ENCODE measurements around the gene ABCF2.

ABCF2 gene

DNA sequence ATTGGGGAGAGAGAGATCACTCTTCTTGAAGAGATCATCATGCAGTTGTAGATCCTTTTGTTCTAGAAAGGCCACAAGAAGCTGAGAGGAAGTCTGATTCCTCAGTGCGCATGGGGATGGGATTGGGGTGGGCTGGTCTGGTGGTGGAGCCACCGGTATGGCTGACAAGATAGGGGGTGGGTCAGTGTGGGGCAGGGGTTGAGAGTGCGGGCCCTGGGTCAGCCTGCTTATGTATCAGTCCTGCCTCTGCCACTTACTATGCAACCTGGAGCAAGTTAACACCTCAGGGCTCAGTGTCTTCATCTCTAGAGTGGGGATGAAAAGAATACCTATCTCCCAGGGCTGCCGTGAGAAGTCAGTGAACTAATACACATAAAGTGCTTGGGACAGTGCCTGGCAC lies 13.5 kb upstream of the ABCF2 start:
- no peak for DNase-seq (ENCODE audit: extremely low read depth, low read depth)
- TF ChIP-seq, protein P1, sequence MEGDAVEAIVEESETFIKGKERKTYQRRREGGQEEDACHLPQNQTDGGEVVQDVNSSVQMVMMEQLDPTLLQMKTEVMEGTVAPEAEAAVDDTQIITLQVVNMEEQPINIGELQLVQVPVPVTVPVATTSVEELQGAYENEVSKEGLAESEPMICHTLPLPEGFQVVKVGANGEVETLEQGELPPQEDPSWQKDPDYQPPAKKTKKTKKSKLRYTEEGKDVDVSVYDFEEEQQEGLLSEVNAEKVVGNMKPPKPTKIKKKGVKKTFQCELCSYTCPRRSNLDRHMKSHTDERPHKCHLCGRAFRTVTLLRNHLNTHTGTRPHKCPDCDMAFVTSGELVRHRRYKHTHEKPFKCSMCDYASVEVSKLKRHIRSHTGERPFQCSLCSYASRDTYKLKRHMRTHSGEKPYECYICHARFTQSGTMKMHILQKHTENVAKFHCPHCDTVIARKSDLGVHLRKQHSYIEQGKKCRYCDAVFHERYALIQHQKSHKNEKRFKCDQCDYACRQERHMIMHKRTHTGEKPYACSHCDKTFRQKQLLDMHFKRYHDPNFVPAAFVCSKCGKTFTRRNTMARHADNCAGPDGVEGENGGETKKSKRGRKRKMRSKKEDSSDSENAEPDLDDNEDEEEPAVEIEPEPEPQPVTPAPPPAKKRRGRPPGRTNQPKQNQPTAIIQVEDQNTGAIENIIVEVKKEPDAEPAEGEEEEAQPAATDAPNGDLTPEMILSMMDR (IDR thresholded peaks at IDR 0.05; ENCODE audit: low read depth, low read length) = no peak

DNA sequence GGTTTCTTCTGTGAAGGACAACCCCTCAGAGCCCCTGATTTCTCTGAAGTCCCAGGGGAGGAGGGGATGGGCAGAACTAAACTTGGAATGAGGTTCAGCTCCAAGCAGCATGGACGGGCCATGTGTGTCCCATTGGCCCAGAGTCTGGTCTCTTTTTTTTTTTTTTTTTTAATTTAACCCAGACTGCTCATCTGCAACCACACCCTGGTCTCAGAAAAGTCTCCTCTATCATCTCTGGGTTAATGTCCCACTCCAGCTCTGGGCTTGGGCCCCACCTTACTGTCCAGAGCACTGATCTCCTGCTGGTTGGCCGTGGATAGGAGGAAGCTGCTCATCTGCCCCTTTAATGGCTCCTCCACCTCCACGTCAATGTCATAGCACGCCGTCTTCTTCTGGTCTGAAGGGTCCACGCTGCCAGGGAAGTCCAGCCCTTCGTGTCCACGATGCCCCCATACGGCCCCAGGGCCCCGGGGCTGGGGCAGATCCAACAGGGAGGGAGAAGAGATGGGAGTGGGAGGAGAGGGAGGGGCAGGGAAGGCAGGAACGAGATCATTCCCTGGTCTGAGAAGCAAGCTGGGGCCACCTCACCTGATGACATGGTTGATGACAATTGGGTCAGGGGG lies 12.9 kb upstream of the ABCF2 start:
- DNase-seq (ENCODE audit: extremely low read depth, low read depth) = no peak
- TF ChIP-seq, protein P1 (IDR thresholded peaks at IDR 0.05; ENCODE audit: low read depth, low read length) = no peak

DNA sequence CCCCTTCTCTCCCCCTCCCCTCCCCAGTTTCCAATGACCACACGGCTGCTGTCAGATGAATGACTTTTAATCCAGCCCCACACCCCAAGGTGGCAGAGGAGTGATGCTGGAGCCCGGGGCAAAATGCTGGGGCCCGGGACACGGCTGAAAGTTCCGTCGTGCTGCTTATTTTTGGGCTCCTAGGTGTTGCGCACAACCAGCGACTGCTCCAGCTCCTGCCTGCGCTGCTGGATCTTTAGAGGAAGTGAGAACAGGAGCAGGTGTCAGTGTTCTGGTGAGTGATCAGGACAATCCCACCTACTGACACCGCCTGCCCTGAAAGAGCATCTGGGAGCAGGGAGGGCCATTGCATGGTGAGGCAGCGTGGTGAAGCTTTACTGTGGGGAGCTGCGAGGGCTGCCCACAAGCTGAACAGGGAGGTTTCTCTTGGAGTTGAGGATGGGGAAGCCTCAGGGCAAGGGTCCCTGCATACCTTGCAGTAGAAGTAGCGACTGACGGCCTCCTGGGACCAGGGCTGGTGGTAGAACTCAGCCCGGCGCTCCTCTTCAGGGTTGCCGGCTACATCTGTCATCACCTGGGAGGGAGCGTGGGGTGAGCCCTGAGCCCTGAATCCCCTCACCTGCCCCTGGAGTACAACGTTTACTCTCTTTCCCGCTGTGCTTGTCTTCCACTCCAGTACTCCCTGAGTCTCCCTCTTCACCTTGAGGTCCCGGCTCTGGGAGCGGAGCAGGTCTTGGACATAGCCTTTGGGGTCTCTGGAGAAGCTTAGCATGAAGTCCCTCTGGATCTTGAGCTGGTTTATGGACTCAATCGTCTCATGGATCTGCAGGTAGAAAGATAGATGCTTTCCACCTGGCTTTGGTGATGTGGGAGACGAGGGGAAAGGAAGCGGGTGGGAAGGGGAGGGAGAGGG lies 12.2 kb upstream of the ABCF2 start:
- no peak for DNase-seq (ENCODE audit: extremely low read depth, low read depth)

DNA sequence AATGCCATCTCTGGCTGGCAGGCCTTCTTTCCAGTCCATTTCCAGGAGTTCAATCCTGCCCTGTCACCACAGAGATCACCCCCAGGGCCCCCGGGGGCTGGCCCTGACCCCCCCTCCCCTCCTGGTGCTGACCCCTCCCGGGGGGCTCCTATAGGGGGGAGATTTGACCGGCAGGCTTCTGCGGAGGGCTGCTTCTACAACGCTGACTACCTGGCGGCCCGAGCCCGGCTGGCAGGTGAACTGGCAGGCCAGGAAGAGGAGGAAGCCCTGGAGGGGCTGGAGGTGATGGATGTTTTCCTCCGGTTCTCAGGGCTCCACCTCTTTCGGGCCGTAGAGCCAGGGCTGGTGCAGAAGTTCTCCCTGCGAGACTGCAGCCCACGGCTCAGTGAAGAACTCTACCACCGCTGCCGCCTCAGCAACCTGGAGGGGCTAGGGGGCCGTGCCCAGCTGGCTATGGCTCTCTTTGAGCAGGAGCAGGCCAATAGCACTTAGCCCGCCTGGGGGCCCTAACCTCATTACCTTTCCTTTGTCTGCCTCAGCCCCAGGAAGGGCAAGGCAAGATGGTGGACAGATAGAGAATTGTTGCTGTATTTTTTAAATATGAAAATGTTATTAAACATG lies 11.3 kb upstream of the ABCF2 start:
- TF ChIP-seq, protein P1 (IDR thresholded peaks at IDR 0.05; ENCODE audit: low read depth, low read length) = no peak
- DNase-seq (ENCODE audit: extremely low read depth, low read depth) = no peak

More for the DNA sequence above, 12.2 kb upstream of the ABCF2 start:
- TF ChIP-seq, protein P1 (IDR thresholded peaks at IDR 0.05; ENCODE audit: low read depth, low read length) = no peak

DNA sequence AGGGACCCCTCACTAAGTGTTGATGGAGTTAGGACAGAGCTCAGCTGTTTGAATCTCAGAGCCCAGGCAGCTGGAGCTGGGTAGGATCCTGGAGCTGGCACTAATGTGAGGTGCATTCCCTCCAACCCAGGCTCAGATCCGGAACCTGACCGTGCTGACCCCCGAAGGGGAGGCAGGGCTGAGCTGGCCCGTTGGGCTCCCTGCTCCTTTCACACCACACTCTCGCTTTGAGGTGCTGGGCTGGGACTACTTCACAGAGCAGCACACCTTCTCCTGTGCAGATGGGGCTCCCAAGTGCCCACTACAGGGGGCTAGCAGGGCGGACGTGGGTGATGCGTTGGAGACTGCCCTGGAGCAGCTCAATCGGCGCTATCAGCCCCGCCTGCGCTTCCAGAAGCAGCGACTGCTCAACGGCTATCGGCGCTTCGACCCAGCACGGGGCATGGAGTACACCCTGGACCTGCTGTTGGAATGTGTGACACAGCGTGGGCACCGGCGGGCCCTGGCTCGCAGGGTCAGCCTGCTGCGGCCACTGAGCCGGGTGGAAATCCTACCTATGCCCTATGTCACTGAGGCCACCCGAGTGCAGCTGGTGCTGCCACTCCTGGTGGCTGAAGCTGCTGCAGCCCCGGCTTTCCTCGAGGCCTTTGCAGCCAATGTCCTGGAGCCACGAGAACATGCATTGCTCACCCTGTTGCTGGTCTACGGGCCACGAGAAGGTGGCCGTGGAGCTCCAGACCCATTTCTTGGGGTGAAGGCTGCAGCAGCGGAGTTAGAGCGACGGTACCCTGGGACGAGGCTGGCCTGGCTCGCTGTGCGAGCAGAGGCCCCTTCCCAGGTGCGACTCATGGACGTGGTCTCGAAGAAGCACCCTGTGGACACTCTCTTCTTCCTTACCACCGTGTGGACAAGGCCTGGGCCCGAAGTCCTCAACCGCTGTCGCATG lies 10.5 kb upstream of the ABCF2 start:
- TF ChIP-seq, protein P1 (IDR thresholded peaks at IDR 0.05; ENCODE audit: low read depth, low read length) = no peak
- DNase-seq (ENCODE audit: extremely low read depth, low read depth) = no peak

DNA sequence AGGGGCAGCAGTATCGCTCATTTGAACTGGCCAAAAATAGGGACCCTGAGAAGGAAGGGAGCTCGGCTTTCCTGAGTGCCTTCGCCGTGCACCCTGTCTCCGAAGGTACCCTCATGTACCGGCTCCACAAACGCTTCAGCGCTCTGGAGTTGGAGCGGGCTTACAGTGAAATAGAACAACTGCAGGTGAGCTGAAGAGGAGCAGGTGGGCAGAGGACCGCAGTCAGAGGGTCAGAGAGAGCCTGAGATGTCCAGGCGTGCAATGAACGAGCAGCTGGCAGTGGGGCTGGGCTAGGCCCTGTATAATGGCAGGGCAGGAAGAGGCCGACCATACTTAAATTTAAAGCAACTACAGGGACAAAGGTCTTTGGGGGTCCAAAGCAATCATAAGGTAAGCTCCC lies 9.4 kb upstream of the ABCF2 start:
- no peak for DNase-seq (ENCODE audit: extremely low read depth, low read depth)
- TF ChIP-seq, protein P1 (IDR thresholded peaks at IDR 0.05; ENCODE audit: low read depth, low read length) = no peak

All from AG09319 (cell line).